Measurements from ENCODE around the gene ALG5.

ALG5 gene, protein sequence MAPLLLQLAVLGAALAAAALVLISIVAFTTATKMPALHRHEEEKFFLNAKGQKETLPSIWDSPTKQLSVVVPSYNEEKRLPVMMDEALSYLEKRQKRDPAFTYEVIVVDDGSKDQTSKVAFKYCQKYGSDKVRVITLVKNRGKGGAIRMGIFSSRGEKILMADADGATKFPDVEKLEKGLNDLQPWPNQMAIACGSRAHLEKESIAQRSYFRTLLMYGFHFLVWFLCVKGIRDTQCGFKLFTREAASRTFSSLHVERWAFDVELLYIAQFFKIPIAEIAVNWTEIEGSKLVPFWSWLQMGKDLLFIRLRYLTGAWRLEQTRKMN

DNA sequence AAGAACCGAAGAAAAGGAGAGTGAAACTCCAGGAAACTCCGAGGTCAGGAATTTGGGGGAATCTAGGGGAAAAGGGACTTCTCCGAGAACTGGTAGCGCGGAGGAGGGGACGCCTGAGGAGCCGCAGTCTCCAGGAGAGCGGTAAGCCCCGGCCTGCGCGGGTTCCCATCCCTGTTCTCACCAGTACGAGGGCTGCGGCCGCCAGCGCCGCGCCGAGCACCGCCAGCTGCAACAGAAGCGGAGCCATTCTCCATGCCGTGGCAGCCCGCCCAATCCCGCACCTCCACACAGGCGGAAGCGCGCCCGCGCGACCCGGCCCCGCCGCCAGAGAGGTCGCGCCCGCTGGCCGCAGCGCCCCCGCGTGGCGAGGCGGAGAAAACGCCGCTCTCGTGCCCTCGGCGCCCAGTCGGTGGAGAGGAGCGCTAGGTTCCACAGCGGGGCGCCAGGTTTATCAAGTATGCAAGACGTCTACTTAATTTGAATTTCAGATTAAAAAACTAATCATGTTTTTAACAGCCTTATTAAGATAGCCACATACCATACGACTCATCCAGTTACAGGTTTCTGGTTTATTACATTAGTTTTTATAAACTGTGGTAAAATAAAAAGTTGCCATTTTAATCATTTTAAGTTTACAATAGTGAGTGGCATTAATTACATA is at the start of gene ALG5:
Gene ALG5, minus strand, starts transcription at position 287 of the 661 bp plus-strand sequence. Its CDS starts 40 bp downstream, at position 247.
- TF ChIP-seq, protein P1, sequence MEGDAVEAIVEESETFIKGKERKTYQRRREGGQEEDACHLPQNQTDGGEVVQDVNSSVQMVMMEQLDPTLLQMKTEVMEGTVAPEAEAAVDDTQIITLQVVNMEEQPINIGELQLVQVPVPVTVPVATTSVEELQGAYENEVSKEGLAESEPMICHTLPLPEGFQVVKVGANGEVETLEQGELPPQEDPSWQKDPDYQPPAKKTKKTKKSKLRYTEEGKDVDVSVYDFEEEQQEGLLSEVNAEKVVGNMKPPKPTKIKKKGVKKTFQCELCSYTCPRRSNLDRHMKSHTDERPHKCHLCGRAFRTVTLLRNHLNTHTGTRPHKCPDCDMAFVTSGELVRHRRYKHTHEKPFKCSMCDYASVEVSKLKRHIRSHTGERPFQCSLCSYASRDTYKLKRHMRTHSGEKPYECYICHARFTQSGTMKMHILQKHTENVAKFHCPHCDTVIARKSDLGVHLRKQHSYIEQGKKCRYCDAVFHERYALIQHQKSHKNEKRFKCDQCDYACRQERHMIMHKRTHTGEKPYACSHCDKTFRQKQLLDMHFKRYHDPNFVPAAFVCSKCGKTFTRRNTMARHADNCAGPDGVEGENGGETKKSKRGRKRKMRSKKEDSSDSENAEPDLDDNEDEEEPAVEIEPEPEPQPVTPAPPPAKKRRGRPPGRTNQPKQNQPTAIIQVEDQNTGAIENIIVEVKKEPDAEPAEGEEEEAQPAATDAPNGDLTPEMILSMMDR (conservative IDR thresholded peaks at IDR 0.05; ENCODE audit: low read depth, low read length) = peak; percentile 69
- no peak for DNase-seq (ENCODE audit: low read depth)
- H3K4me3 ChIP-seq (ENCODE audit: low read length) = peak within 1 kb of the TSS; percentile 99

DNA sequence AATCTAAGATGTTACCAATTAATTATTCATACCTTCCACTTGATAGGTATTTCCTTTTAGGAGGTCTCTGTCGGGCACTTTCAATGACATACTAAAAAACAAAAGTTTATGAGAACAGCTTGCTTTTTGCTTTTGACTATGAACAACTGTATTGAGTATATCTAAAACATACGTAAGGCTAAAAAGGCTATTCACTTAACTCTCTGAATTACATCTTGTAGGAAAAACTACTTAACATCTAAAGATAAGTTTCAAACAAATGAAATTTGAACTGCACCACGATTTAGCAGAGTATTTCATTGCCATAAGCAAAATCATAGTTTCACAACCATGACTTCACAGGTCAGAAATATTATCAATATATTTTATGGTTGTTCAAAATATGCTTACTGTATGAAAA is 48.7 kb upstream of the ALG5 start:
- TF ChIP-seq, protein P1 (conservative IDR thresholded peaks at IDR 0.05; ENCODE audit: low read depth, low read length) = no peak
- DNase-seq (ENCODE audit: low read depth) = no peak
- no peak overlapping the region for H3K4me3 ChIP-seq (ENCODE audit: low read length)

DNA sequence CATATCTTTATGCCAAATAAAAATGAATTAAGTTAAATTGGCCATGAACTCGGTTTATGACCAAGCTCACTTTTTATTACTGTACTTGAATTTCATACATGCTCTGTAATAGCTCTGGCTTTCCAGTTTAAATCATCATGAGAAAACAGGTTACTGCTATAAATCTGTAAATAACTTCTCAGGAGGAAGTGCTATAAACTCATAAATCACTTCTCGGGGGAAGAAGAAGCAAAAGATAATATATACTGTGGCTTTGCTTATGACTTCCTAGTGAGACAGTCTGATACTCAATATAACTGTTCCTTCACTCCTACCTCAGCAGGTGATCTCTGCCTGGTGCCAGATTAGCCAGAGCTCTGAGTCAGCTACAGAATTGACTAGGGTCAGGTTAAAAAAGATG is 47.9 kb upstream of the ALG5 start:
- TF ChIP-seq, protein P1 (conservative IDR thresholded peaks at IDR 0.05; ENCODE audit: low read depth, low read length) = no peak
- DNase-seq (ENCODE audit: low read depth) = no peak
- H3K4me3 ChIP-seq (ENCODE audit: low read length) = no peak overlapping the region

GRCh38 chr13:37046062-37046461 is 46.9 kb upstream of the ALG5 start:
- DNase-seq (ENCODE audit: low read depth) = no peak
- no peak overlapping the region for H3K4me3 ChIP-seq (ENCODE audit: low read length)
- TF ChIP-seq, protein P1 (conservative IDR thresholded peaks at IDR 0.05; ENCODE audit: low read depth, low read length) = no peak

- H3K4me3 ChIP-seq (ENCODE audit: low read length) = no peak overlapping the region
- TF ChIP-seq, protein P1 (conservative IDR thresholded peaks at IDR 0.05; ENCODE audit: low read depth, low read length) = no peak
- DNase-seq (ENCODE audit: low read depth) = no peak
Observed at GRCh38 chr13:37040789-37041188, 41.6 kb upstream of the ALG5 start.

DNA sequence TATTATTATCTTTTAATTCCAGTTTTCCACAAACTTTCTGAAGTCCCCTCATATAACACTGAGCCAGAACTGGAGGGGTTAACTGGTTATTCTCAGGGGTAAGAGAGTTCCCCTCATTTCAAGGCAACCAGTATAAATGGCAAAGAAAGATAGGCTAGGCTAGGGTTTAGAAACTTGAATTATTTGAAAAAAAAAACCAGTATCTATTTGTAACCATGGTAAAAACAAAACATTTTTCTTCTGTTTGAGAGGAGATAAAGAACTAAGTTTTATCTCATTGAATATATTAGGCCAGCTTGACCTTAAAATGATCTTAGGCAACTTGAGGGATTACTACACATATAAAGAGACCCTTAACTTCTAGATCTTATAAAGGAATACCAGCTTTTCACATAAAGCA is 40.8 kb upstream of the ALG5 start:
- TF ChIP-seq, protein P1 (conservative IDR thresholded peaks at IDR 0.05; ENCODE audit: low read depth, low read length) = no peak
- no peak overlapping the region for H3K4me3 ChIP-seq (ENCODE audit: low read length)
- no peak for DNase-seq (ENCODE audit: low read depth)

- DNase-seq (ENCODE audit: low read depth) = no peak
- TF ChIP-seq, protein P1 (conservative IDR thresholded peaks at IDR 0.05; ENCODE audit: low read depth, low read length) = no peak
- no peak overlapping the region for H3K4me3 ChIP-seq (ENCODE audit: low read length)
Observed at GRCh38 chr13:37037241-37037640, 38.1 kb upstream of the ALG5 start.
